Keratinocyte (primary cell): ENCODE results near the gene ADGRG1. TPM values are rescaled to one million over a fixed set of nuclear protein-coding genes. Genes with fewer than 3 reads are reported as not detected.

Experiments
- DNase-seq: peaks from one replicate; pipeline ENCODE4 v3.0.0-alpha.2; 2011; ENCODE audit warnings: low read depth, missing footprints, low spot score
- FAIRE-seq: peaks from 2 replicates; lab custom pipeline; 2011; peaks lifted over from hg19 to GRCh38; lab: Jason Lieb, UNC
- H2AFZ ChIP-seq: 2 replicates; pipeline ENCODE4 v1.6.0; 2012; ENCODE audit warnings: low read length, control low read depth, inconsistent platforms; ENCODE audit not compliant: control insufficient read depth
- H3K27ac ChIP-seq: 2 replicates; pipeline ENCODE4 v1.5.1; 2011; ENCODE audit warnings: low read length; ENCODE audit not compliant: control insufficient read depth, insufficient read depth
- H3K27me3 ChIP-seq: 3 replicates; pipeline ENCODE4 v1.6.0; 2011; ENCODE audit warnings: low read length; ENCODE audit not compliant: control insufficient read depth, insufficient read depth; ENCODE audit errors: extremely low read depth
- H3K36me3 ChIP-seq, 2 experiments: 2 replicates in 1 of 2; 3 replicates in 1 of 2; pipeline ENCODE4 v1.5.1; 2011; ENCODE audit warnings: low read length in 2 of 2, mild to moderate bottlenecking in 1 of 2; ENCODE audit not compliant: control insufficient read depth in 2 of 2, insufficient read depth in 2 of 2; ENCODE audit errors: extremely low read depth in 1 of 2
- H3K4me1 ChIP-seq: 3 replicates; pipeline ENCODE4 v1.5.1; 2011; ENCODE audit warnings: low read length; ENCODE audit not compliant: control insufficient read depth, insufficient read depth; ENCODE audit errors: extremely low read depth
- H3K4me2 ChIP-seq: 3 replicates; pipeline ENCODE4 v1.6.0; 2011; ENCODE audit warnings: low read depth, low read length; ENCODE audit not compliant: control insufficient read depth, insufficient read depth; ENCODE audit errors: extremely low read depth
- H3K4me3 ChIP-seq, 3 experiments: fragments of 200-600 bp in 1 of 3; sonication (generic) in 1 of 3; 2 replicates in 2 of 3; 3 replicates in 1 of 3; pipeline ENCODE4 v1.5.1; 2011 to 2016; ENCODE audit warnings: low read length in 3 of 3, mild to moderate bottlenecking in 3 of 3, control low read depth in 2 of 3, inconsistent platforms in 1 of 3, low read depth in 1 of 3, mixed read lengths in 1 of 3, mixed run types in 1 of 3, moderate library complexity in 1 of 3; ENCODE audit not compliant: control insufficient read depth in 2 of 3, insufficient read depth in 2 of 3; ENCODE audit errors: extremely low read depth in 1 of 3
- H3K79me2 ChIP-seq: 2 replicates; pipeline ENCODE4 v1.6.0; 2012; ENCODE audit warnings: low read length; ENCODE audit not compliant: control insufficient read depth, insufficient read depth
- H3K9ac ChIP-seq: 3 replicates; pipeline ENCODE4 v1.6.0; 2011; ENCODE audit warnings: low read length; ENCODE audit not compliant: control insufficient read depth, insufficient read depth; ENCODE audit errors: extremely low read depth
- H3K9me1 ChIP-seq: 3 replicates; pipeline ENCODE4 v1.6.0; 2011; ENCODE audit warnings: low read length; ENCODE audit not compliant: control insufficient read depth, insufficient read depth; ENCODE audit errors: extremely low read depth
- H3K9me3 ChIP-seq: 2 replicates; pipeline ENCODE4 v1.5.1; 2012; ENCODE audit warnings: low read depth, low read length; ENCODE audit not compliant: control insufficient read depth
- H4K20me1 ChIP-seq: 3 replicates; pipeline ENCODE4 v1.6.0; 2011; ENCODE audit warnings: low read length; ENCODE audit not compliant: control insufficient read depth, insufficient read depth; ENCODE audit errors: extremely low read depth
- EZH2 ChIP-seq: IDR thresholded peaks from one replicate; pipeline ENCODE4 v1.6.1; 2012; ENCODE audit warnings: inconsistent platforms, mild to moderate bottlenecking, low read length, moderate library complexity
- dilution Hi-C: fragments of 300-500 bp; cut with MboI; formaldehyde crosslinking; loops from one replicate; pipeline ENCODE4 v1.7.0; 2020; ENCODE audit warnings: low sequenced_read_pairs; ENCODE audit not compliant: extremely low pct_ligation_motif_present
- polyA plus RNA-seq, 5 experiments: library from polyadenylated mRNA; depleted of rRNA in 3 of 5; stranded (reverse) in 3 of 5; stranded (forward) in 1 of 5; unstranded in 1 of 5; fragments of >200 nt; gene quantifications; 1 replicate in 1 of 5; 2 replicates in 3 of 5; 3 replicates in 1 of 5; pipeline versions ENCODE4 v1.2.1 to v1.2.3, GENCODE V29; 2011 to 2012; ENCODE audit warnings: missing spikeins in 2 of 5, low read depth in 1 of 5, low replicate concordance in 1 of 5
- TF ChIP-seq, protein P1 (sequence below), 3 experiments: IDR thresholded peaks in 1 of 3; conservative IDR thresholded peaks in 1 of 3; optimal IDR thresholded peaks in 1 of 3; 2 replicates in 2 of 3; 3 replicates in 1 of 3; pipeline versions ENCODE3 to v1.5.1; 2011; ENCODE audit warnings: low read length in 3 of 3, mild to moderate bottlenecking in 3 of 3, moderate library complexity in 2 of 3, control low read depth in 1 of 3, inconsistent platforms in 1 of 3; ENCODE audit not compliant: insufficient read depth in 2 of 3; ENCODE audit errors: extremely low read depth in 1 of 3

Gene ADGRG1
- polyA plus RNA-seq, 1 donor (not counting 4 experiments of a cell fraction or from before 2014, with no cell fraction given) = 28.4 TPM

DNA sequence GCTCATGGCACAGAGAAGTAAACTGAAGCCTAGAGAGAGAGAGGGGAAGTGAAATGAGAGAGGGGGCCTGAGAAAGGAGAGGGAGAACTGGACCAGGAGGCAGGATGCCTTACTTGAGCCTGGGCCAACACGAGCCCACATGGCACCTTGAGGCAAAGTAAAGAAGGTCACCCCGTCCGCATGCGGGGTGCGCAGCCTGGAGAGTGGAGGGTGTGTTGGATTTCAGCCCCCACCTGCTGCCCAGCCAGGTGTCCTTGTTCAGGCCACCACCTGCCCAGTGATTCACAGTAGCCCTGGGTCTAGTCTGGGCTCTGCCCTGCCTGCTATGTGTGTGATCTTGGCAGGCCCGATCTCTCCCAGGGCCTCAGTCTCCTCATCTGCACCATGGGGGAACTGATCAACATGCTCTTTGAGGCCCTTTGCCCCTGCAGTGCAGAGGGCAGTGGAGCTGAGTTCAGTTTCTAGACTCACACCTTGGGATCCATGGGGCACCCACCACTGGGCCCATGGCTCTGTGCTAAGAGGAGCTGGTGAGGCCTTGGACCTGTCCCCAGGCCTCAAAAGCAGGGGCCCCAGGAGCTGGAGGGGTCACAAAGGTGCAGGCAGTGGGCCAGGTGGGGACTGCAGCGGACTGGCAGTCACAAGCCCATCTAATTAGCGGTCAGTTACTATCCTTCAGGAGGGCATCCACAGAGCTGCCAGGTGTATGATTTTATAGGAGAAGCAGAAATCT is 56.4 kb downstream of the ADGRG1 start:
- no peaks in the 10 kb centered on the region for H4K20me1 ChIP-seq
- H3K4me3 ChIP-seq = no peak overlapping the region
- H3K79me2 ChIP-seq = no peaks in the 10 kb centered on the region
- H3K4me1 ChIP-seq = no peaks in the 10 kb centered on the region
- H3K9me1 ChIP-seq = no peaks in the 10 kb centered on the region
- no peaks in the 10 kb centered on the region for H3K36me3 ChIP-seq
- FAIRE-seq (no peak), DNase-seq (no peak)
- dilution Hi-C loops = no loop called here
- no peak for TF ChIP-seq EZH2
- TF ChIP-seq, protein P1, sequence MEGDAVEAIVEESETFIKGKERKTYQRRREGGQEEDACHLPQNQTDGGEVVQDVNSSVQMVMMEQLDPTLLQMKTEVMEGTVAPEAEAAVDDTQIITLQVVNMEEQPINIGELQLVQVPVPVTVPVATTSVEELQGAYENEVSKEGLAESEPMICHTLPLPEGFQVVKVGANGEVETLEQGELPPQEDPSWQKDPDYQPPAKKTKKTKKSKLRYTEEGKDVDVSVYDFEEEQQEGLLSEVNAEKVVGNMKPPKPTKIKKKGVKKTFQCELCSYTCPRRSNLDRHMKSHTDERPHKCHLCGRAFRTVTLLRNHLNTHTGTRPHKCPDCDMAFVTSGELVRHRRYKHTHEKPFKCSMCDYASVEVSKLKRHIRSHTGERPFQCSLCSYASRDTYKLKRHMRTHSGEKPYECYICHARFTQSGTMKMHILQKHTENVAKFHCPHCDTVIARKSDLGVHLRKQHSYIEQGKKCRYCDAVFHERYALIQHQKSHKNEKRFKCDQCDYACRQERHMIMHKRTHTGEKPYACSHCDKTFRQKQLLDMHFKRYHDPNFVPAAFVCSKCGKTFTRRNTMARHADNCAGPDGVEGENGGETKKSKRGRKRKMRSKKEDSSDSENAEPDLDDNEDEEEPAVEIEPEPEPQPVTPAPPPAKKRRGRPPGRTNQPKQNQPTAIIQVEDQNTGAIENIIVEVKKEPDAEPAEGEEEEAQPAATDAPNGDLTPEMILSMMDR (optimal IDR thresholded peaks at IDR 0.05 in 1 of 3, IDR thresholded peaks at IDR 0.05 in 1 of 3, conservative IDR thresholded peaks at IDR 0.05 in 1 of 3; ENCODE audit: extremely low read depth in 1 of 3, insufficient read depth in 2 of 3, low read length in 3 of 3) = no peak
- H3K4me2 ChIP-seq = no peak overlapping the region
- H3K9me3 ChIP-seq = no peaks in the 10 kb centered on the region
- H2AFZ ChIP-seq = no peak overlapping the region
- no peak overlapping the region for H3K27ac ChIP-seq
- H3K27me3 ChIP-seq = no peaks in the 10 kb centered on the region
- H3K9ac ChIP-seq = no peak overlapping the region

DNA sequence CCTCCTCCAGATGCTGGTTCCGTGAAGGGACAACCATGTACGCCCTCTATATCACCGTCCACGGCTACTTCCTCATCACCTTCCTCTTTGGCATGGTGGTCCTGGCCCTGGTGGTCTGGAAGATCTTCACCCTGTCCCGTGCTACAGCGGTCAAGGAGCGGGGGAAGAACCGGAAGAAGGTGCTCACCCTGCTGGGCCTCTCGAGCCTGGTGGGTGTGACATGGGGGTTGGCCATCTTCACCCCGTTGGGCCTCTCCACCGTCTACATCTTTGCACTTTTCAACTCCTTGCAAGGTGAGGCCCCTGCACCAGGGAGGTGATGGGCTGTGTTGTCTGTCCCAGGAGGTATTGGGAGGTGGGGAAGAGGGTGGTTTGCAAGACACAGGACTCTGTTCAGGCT is 57.2 kb downstream of the ADGRG1 start:
- no peaks in the 10 kb centered on the region for H4K20me1 ChIP-seq

More for the DNA sequence above, 57.2 kb downstream of the ADGRG1 start:
- no peak for FAIRE-seq
- H3K9me1 ChIP-seq = no peaks in the 10 kb centered on the region
- H3K9me3 ChIP-seq = no peaks in the 10 kb centered on the region
- H3K36me3 ChIP-seq = no peaks in the 10 kb centered on the region
- dilution Hi-C loops = no loop called here
- H3K9ac ChIP-seq = no peak overlapping the region
- H3K79me2 ChIP-seq = no peaks in the 10 kb centered on the region
- no peak overlapping the region for H3K27ac ChIP-seq
- H3K27me3 ChIP-seq = no peaks in the 10 kb centered on the region
- no peak overlapping the region for H3K4me2 ChIP-seq
- no peak for DNase-seq
- no peaks in the 10 kb centered on the region for H3K4me1 ChIP-seq
- no peak for TF ChIP-seq EZH2
- TF ChIP-seq, protein P1 (optimal IDR thresholded peaks at IDR 0.05 in 1 of 3, IDR thresholded peaks at IDR 0.05 in 1 of 3, conservative IDR thresholded peaks at IDR 0.05 in 1 of 3; ENCODE audit: extremely low read depth in 1 of 3, insufficient read depth in 2 of 3, low read length in 3 of 3) = no peak
- H3K4me3 ChIP-seq = no peak overlapping the region
- no peak overlapping the region for H2AFZ ChIP-seq
